ENCODE measurements around the gene SLC5A11. TPM values are rescaled to one million over a fixed set of nuclear protein-coding genes. Genes with fewer than 3 reads are reported as not detected.

SLC5A11 gene
- total and polyA plus RNA-seq, 2 of the 13 experiments (the other 11 are each of a cell fraction or from before 2014, with no cell fraction given), result 1.2 to 3.3 TPM

- TF ChIP-seq GPN1 (CRISPR knock-in tag; IDR thresholded peaks at IDR 0.05; ENCODE audit: borderline replicate concordance), result no peak
- no peak for TF ChIP-seq HOXA7 (CRISPR knock-in tag; IDR thresholded peaks at IDR 0.05)
- no peak for TF ChIP-seq MXI1 (IDR thresholded peaks at IDR 0.05; ENCODE audit: borderline replicate concordance, low read depth, low read length)
- TF ChIP-seq STAT5B (CRISPR knock-in tag; IDR thresholded peaks at IDR 0.05), result no peak
- TF ChIP-seq PHB2 (IDR thresholded peaks at IDR 0.05; ENCODE audit: partially characterized antibody), result no peak
These were observed 73.8 kb downstream of the SLC5A11 start (continued) for GRCh38 chr16:24919536-24919935.

GRCh38 chr16:24920568-24920967, 74.8 kb downstream of the SLC5A11 start:
- H4K20me1 ChIP-seq (ENCODE audit: insufficient read depth, low read length), result no peaks in the 10 kb centered on the region
- TF ChIP-seq XRCC5 (optimal IDR thresholded peaks at IDR 0.05; ENCODE audit: low read length), result no peak
- TF ChIP-seq SETDB1 (CRISPR knock-in tag; IDR thresholded peaks at IDR 0.05; ENCODE audit: borderline replicate concordance), result no peak
- TF ChIP-seq ASH2L (IDR thresholded peaks at IDR 0.05; ENCODE audit: insufficient read length, low read depth, low read length), result no peak
- no peak for TF ChIP-seq CHD4 (IDR thresholded peaks at IDR 0.05; ENCODE audit: borderline replicate concordance, low read length)
- no peak for TF ChIP-seq PATZ1 (CRISPR knock-in tag; IDR thresholded peaks at IDR 0.05)
- no peak for TF ChIP-seq ZNF781 (CRISPR knock-in tag; IDR thresholded peaks at IDR 0.05; ENCODE audit: borderline replicate concordance, not compliant biosample characterization)
- TF ChIP-seq ZNF513 (CRISPR knock-in tag; conservative IDR thresholded peaks at IDR 0.05), result no peak
- TF ChIP-seq KDM5B (CRISPR knock-in tag; IDR thresholded peaks at IDR 0.05; ENCODE audit: borderline replicate concordance), result no peak
- TF ChIP-seq ZNF770 (CRISPR knock-in tag; IDR thresholded peaks at IDR 0.05), result no peak
- H3K36me3 ChIP-seq (replicated peaks in 1 of 2; ENCODE audit: control insufficient read depth in 1 of 2, insufficient read depth in 2 of 2, low read length in 2 of 2), result peaks cover 28 to 48% of the 10 kb centered on the region in 2 experiments
- no peak overlapping the region for H3K9ac ChIP-seq (ENCODE audit: insufficient read depth, low read depth, low read length)
- no peaks in the 10 kb centered on the region for H3K9me3 ChIP-seq (ENCODE audit: low read length)
- ChIA-PET POLR2A (no interaction called here), CTCF (ENCODE audit: low intra/inter-chr PET ratio, low total read pairs) (no interaction called here)
- ATAC-seq (no peak), FAIRE-seq (no peak), DNase-seq (ENCODE audit: low spot score) (no peak)
- H3K27me3 ChIP-seq (ENCODE audit: control insufficient read depth in 1 of 2, insufficient read depth in 2 of 2, low read length in 2 of 2), result no peaks in the 10 kb centered on the region
- 88% methylated on average over 2 of the region's 3 CpGs for WGBS (ENCODE audit: low lambda C conversion rate)
- intact Hi-C loops (cut with micrococcal nuclease; ENCODE audit: unreplicated experiment), result no loop called here
- in situ Hi-C loops (cut with HindIII; ENCODE audit: extremely low pct_ligation_motif_present, low pct_unique_long_range_greater_than_20kb), result no loop called here
- no peak overlapping the region for H3K27ac ChIP-seq (ENCODE audit: extremely low read length, insufficient read depth, low read length)
- no peak overlapping the region for H2AFZ ChIP-seq (ENCODE audit: low read length)
- BruUV-seq (replicated peaks), result no TSS peak
- no peak overlapping the region for H3K4me2 ChIP-seq (ENCODE audit: low read depth, low read length)
- no peak overlapping the region for H3K4me3 ChIP-seq (replicated peaks in 1 of 3; ENCODE audit: insufficient read depth in 1 of 3, low read depth in 2 of 3, low read length in 3 of 3)
- peaks cover 7% of the 10 kb centered on the region; the same call in 1 of the 2 replicates for H3K4me1 ChIP-seq (ENCODE audit: insufficient read depth, low read length)
- no peaks in the 10 kb centered on the region for H3K79me2 ChIP-seq (ENCODE audit: insufficient read depth, low read length)

Measured in HepG2 (cell line).